GM18511 (cell line): ENCODE measurements around the gene BORCS8.
"Not testable (repeated sequence)": the region's sequence is repeated elsewhere in the genome, so short reads cannot be mapped to it uniquely, and the experiment has no call there.

Experiments
- ATAC-seq: cut with Tn5 transposase; IDR thresholded peaks from one replicate; pipeline ENCODE4 v1.9.1; 2021; ENCODE audit warnings: mild to moderate bottlenecking, moderate library complexity; ENCODE audit not compliant: unreplicated experiment

The BORCS8 gene

DNA sequence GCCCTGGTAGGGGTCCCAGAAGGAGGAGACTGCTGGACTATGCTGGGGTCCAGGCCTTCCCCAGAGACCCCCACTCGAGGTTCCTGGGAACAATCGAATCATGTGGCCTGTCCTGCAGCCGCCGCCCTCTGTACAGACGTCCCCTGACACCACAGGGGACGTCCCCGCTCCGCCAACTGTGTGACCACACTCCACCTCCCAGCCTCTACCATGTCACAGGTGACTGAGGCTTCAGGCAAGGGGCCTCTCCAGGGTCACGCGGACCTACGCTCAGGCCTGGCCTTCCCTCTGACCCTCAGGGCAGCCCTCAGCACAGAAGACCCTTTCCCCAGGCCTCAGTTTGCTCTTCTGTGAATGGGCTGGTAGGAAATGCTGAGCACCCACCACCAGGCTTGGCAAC is 40.5 kb downstream of the BORCS8 start:
- peak; percentile 65 for ATAC-seq

- no peak for ATAC-seq
Observed at GRCh38 chr19:19149435-19149834, 42.5 kb downstream of the BORCS8 start.

DNA sequence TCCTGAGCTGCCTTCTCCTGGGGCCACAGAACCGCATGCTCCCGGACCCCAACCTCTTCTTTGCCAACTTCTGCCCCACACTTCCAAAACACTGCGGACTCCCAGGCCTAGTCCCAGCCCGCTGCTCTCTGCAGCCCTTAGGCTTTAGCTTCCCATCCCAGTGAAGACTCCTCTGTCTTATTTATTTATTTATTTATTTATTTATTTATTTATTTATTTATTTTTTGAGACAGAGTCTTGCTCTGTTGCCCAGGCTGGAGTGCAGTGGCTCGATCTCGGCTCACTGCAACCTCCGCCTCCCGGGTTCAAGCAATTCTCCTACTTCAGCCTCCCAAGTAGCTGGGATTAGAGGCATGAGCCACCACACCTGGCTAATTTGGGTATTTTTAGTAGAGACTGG is 43.4 kb downstream of the BORCS8 start:
- not testable (repeated sequence) for ATAC-seq

GRCh38 chr19:19147344-19147743 is 44.6 kb downstream of the BORCS8 start:
- ATAC-seq, result no peak

- no peak for ATAC-seq
Observed at GRCh38 chr19:19146865-19147264, 45.1 kb downstream of the BORCS8 start.

GRCh38 chr19:19145684-19146608 is 46.0 kb downstream of the BORCS8 start:
- ATAC-seq, result no peak

- ATAC-seq, result no peak
Observed at GRCh38 chr19:19145281-19145680, 46.7 kb downstream of the BORCS8 start.

- ATAC-seq, result no peak
Observed at GRCh38 chr19:19142347-19142746, 49.6 kb downstream of the BORCS8 start.

GRCh38 chr19:19140476-19140875 is 51.5 kb downstream of the BORCS8 start:
- no peak for ATAC-seq

DNA sequence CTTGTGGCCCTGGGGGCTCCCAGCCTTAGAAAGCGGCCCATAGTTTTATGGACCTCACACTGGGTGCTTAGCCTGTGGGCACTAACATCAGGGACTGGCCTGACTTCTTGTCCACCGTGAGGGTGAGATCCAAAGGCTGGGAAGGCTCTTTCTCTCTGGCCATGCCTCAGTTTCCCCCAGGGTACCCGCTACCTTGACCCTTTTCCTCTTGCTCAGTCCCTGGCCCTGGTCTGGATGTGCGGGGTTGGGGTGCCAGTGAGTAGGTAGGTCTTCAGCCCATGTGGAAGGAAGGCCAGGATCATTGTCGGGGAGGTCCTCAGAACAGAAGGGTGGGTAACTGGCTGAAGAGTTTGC is 52.1 kb downstream of the BORCS8 start:
- no peak for ATAC-seq

DNA sequence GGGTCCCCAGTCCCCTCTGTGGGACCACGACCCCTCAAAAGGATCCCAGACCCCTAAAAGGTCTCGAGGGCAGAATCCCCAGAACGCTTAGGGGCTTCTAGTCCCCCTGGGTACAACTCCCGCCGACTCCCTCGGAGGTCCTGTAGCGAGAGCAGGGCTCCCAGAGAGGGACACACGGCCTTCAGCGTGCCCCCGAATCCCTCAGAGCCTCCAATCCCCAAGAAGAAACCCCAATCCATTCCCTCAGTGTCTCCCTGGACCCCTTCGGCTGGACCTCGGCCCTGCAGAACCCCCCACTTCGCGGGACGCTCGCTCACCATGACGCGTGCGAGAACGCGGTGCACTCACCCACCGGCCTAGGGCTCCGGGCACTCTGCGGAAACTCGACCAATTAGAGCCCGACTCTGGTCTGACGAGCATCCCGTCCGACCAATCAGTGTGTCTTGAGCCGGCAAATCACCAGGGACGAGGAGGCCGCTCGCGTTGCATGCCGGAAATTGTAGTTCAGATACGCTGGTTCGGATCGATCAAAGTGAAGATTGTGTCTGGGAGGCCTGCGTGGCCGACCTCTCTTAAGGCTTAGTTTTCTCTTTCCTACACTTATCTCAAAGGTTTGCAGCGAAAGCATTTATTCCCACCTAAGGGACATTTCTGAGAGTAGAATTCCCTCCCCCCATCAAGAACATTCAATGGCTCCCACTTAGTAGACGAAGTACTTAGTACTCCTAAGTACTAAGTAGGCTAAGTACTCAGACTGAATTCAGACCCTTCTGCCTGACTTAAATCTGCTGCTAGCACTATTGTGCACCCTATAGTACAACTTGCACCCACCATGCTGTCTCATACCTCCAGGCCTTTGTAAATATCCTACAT is 53.6 kb downstream of the BORCS8 start, which contains the start of gene TMEM161A:
Gene TMEM161A, minus strand, starts transcription at position 370 of the 873 bp plus-strand sequence. Its CDS starts 50 bp downstream, at position 320.
- peak; percentile 99 for ATAC-seq

GRCh38 chr19:19137556-19138108 is 54.3 kb downstream of the BORCS8 start:
- ATAC-seq, result no peak

DNA sequence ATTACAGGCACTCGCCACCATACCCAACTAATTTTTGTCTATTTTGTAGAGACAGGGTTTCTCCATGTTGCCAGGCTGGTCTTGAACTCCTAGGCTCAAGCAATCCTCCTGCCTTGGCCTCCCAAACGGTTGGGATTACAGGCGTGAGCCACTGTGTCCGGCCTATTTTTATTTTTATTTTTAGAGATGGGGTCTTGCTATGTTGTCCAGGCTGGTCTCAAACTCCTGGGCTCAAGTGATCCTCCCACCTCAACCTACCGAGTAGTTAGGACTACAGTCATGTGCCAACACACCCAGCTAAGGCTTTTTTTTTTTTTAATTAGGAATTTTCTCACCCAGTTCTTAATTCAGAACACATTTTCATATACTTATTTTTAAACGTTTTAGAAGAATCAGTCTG is 56.2 kb downstream of the BORCS8 start:
- ATAC-seq, result not testable (repeated sequence)

DNA sequence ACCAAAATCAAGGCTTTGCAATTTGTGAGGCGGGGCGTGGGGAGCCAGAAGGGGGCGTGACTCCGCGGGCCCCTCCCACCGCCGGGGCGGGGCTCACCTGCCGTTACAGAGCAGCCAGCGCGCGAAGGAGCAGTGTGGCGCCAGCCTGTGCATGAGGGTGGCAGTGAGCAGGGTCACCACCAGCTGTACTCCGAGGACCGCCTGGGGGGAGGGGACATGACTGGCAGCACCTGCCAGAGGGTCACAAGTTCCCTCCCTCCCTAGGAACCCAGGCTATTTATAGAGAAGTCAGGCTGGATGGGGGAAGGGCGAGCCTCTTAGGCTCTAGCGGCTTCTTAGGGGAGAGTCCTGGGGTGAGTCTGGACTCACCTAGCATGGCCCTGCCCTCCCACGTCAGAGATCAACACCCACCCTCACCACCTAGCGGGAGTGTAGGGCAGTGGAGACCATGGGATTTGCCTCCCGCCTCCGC is 57.2 kb downstream of the BORCS8 start:
- ATAC-seq, result no peak

GRCh38 chr19:19133985-19134384 is 58.0 kb downstream of the BORCS8 start:
- ATAC-seq, result no peak

GRCh38 chr19:19132912-19133311 is 59.0 kb downstream of the BORCS8 start:
- no peak for ATAC-seq

DNA sequence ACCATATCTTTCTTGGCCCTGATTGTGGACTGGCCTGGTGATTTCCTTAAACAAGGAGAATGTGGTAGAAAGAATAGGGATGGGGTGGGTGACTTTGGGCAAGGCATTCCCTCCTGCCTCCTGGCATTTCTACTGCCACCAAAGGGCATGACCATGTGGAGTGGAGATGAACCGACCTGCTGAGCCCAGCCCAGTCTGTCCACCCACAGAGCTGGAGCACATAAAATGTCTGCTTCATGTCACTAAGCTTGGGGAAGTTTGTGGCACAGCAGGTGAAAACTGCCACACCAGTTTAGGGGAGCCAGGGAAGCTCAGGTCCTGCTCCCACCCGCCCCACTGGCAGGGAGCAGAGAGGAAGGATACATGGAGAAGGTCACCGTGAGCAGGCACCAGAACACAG is 60.0 kb downstream of the BORCS8 start:
- no peak for ATAC-seq
